Hepatic stellate cell (primary cell): ENCODE results near the gene TSHZ1.

Experiments
- DNase-seq: peaks from one replicate; pipeline ENCODE4 v3.0.0; 2011; ENCODE audit warnings: low spot score

TSHZ1 gene

GRCh38 chr18:75221897-75222296, 11.3 kb downstream of the TSHZ1 start:
- DNase-seq: no peak

GRCh38 chr18:75222407-75222806, 11.8 kb downstream of the TSHZ1 start:
- no peak for DNase-seq

GRCh38 chr18:75223687-75224347, 13.2 kb downstream of the TSHZ1 start:
- no peak for DNase-seq

- no peak for DNase-seq
Observed at GRCh38 chr18:75226286-75226955, 15.8 kb downstream of the TSHZ1 start.

GRCh38 chr18:75226956-75227316, 16.3 kb downstream of the TSHZ1 start:
- no peak for DNase-seq

- no peak for DNase-seq
Observed at GRCh38 chr18:75227535-75228296, 17.1 kb downstream of the TSHZ1 start.

GRCh38 chr18:75228967-75229366, 18.4 kb downstream of the TSHZ1 start:
- no peak for DNase-seq

- DNase-seq: no peak
Observed at GRCh38 chr18:75229437-75229836, 18.8 kb downstream of the TSHZ1 start.

- DNase-seq: no peak
Observed at GRCh38 chr18:75230163-75231052, 19.8 kb downstream of the TSHZ1 start.

- DNase-seq: no peak
Observed at GRCh38 chr18:75231053-75231406, 20.4 kb downstream of the TSHZ1 start.

- DNase-seq: no peak
Observed at GRCh38 chr18:75234901-75235300, 24.3 kb downstream of the TSHZ1 start.

- DNase-seq: no peak
Observed at GRCh38 chr18:75235896-75236295, 25.3 kb downstream of the TSHZ1 start.

- DNase-seq: no peak
Observed at GRCh38 chr18:75238100-75238499, 27.5 kb downstream of the TSHZ1 start.

GRCh38 chr18:75238786-75239185, 28.2 kb downstream of the TSHZ1 start:
- no peak for DNase-seq

- no peak for DNase-seq
Observed at GRCh38 chr18:75240433-75240832, 29.8 kb downstream of the TSHZ1 start.

GRCh38 chr18:75241705-75242104, 31.1 kb downstream of the TSHZ1 start:
- no peak for DNase-seq

- no peak for DNase-seq
Observed at GRCh38 chr18:75244351-75245313, 34.0 kb downstream of the TSHZ1 start.

GRCh38 chr18:75246721-75247610, 36.4 kb downstream of the TSHZ1 start:
- DNase-seq: peak; percentile 37

GRCh38 chr18:75247611-75248421, 37.2 kb downstream of the TSHZ1 start:
- DNase-seq: peak; percentile 68
